Panc1 (cell line): ENCODE data around the gene DDX4.

ENCODE experiments used
- POLR2AphosphoS5 ChIP-seq: IDR thresholded peaks from 2 replicates; pipeline ENCODE4 v1.6.1; 2012; ENCODE audit warnings: mild to moderate bottlenecking, low read depth, low read length, moderate library complexity
- TF ChIP-seq, protein P1 (sequence below): fragments of 450-650 bp; IDR thresholded peaks from 2 replicates; pipeline ENCODE4 v1.5.1; 2017; ENCODE audit warnings: mild to moderate bottlenecking

DNA sequence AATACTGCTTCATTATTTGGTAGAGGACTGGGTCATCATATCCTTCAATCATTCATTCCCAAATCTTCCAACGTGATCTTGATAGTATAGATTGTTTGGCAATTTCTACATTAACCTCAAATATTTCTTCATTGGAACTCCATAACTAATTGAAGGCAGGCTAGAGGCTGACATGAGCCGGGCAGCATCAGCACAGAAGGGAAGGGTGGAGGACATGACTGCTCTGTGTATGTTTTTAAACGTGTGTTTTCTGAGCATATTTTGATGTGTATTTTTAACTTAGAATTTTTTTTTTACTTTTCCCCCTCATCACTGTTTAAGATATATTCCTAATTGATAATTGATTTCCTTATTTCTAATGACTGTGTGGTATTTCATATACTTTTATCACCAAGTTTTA is 12.6 kb downstream of the DDX4 start:
- TF ChIP-seq, protein P1, sequence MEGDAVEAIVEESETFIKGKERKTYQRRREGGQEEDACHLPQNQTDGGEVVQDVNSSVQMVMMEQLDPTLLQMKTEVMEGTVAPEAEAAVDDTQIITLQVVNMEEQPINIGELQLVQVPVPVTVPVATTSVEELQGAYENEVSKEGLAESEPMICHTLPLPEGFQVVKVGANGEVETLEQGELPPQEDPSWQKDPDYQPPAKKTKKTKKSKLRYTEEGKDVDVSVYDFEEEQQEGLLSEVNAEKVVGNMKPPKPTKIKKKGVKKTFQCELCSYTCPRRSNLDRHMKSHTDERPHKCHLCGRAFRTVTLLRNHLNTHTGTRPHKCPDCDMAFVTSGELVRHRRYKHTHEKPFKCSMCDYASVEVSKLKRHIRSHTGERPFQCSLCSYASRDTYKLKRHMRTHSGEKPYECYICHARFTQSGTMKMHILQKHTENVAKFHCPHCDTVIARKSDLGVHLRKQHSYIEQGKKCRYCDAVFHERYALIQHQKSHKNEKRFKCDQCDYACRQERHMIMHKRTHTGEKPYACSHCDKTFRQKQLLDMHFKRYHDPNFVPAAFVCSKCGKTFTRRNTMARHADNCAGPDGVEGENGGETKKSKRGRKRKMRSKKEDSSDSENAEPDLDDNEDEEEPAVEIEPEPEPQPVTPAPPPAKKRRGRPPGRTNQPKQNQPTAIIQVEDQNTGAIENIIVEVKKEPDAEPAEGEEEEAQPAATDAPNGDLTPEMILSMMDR: no peak
- TF ChIP-seq POLR2AphosphoS5: no peak
